GM19238 (cell line): ENCODE data around the gene SERPINB13.

Experiments used
- DNase-seq: peaks from one replicate; pipeline ENCODE4 v3.0.0; 2011; ENCODE audit warnings: low spot score; ENCODE audit not compliant: insufficient read length

The SERPINB13 gene

GRCh38 chr18:63586966-63587365 lies at the start of gene SERPINB13:
Gene SERPINB13, plus strand, starts transcription at chr18:63587343. Its CDS starts 1,325 bp downstream, at chr18:63588668.
- no peak for DNase-seq

- DNase-seq, result no peak
Measured at GRCh38 chr18:63539904-63540510, 47.1 kb upstream of the SERPINB13 start.

- DNase-seq, result no peak
Measured at GRCh38 chr18:63542069-63542468, 45.1 kb upstream of the SERPINB13 start, which contains the start of gene SERPINB12. Gene SERPINB12, plus strand, starts transcription at chr18:63542369. Its CDS starts 13,791 bp downstream, at chr18:63556160.

- DNase-seq, result no peak
Measured at GRCh38 chr18:63544017-63544416, 43.1 kb upstream of the SERPINB13 start.

GRCh38 chr18:63545000-63545399 lies 42.1 kb upstream of the SERPINB13 start:
- no peak for DNase-seq

GRCh38 chr18:63550068-63550467 lies 37.1 kb upstream of the SERPINB13 start:
- DNase-seq, result no peak

- no peak for DNase-seq
Measured at GRCh38 chr18:63551769-63552168, 35.4 kb upstream of the SERPINB13 start.

- DNase-seq, result no peak
Measured at GRCh38 chr18:63552581-63552980, 34.6 kb upstream of the SERPINB13 start.

- no peak for DNase-seq
Measured at GRCh38 chr18:63553081-63553480, 34.1 kb upstream of the SERPINB13 start.

- DNase-seq, result no peak
Measured at GRCh38 chr18:63559567-63560491, 27.3 kb upstream of the SERPINB13 start.

- DNase-seq, result no peak
Measured at GRCh38 chr18:63562284-63562683, 24.9 kb upstream of the SERPINB13 start.

- no peak for DNase-seq
Measured at GRCh38 chr18:63564021-63564420, 23.1 kb upstream of the SERPINB13 start.

GRCh38 chr18:63564561-63564960 lies 22.6 kb upstream of the SERPINB13 start:
- no peak for DNase-seq

- DNase-seq, result no peak
Measured at GRCh38 chr18:63567276-63567675, 19.9 kb upstream of the SERPINB13 start.

GRCh38 chr18:63567825-63568224 lies 19.3 kb upstream of the SERPINB13 start:
- DNase-seq, result no peak

- DNase-seq, result no peak
Measured at GRCh38 chr18:63570721-63571120, 16.4 kb upstream of the SERPINB13 start.

- no peak for DNase-seq
Measured at GRCh38 chr18:63575681-63576080, 11.5 kb upstream of the SERPINB13 start.

- no peak for DNase-seq
Measured at GRCh38 chr18:63578357-63578958, 8.7 kb upstream of the SERPINB13 start.

GRCh38 chr18:63579616-63580015 lies 7.5 kb upstream of the SERPINB13 start:
- DNase-seq, result no peak

GRCh38 chr18:63585988-63586387 lies 1.2 kb upstream of the SERPINB13 start:
- DNase-seq, result no peak

GRCh38 chr18:63586431-63586830 lies 712 bp upstream of the SERPINB13 start:
- DNase-seq, result no peak

- no peak for DNase-seq
Measured at GRCh38 chr18:63588909-63589308, 1.8 kb downstream of the SERPINB13 start.
